ENCODE data around the gene ITPK1.

ITPK1 gene

DNA sequence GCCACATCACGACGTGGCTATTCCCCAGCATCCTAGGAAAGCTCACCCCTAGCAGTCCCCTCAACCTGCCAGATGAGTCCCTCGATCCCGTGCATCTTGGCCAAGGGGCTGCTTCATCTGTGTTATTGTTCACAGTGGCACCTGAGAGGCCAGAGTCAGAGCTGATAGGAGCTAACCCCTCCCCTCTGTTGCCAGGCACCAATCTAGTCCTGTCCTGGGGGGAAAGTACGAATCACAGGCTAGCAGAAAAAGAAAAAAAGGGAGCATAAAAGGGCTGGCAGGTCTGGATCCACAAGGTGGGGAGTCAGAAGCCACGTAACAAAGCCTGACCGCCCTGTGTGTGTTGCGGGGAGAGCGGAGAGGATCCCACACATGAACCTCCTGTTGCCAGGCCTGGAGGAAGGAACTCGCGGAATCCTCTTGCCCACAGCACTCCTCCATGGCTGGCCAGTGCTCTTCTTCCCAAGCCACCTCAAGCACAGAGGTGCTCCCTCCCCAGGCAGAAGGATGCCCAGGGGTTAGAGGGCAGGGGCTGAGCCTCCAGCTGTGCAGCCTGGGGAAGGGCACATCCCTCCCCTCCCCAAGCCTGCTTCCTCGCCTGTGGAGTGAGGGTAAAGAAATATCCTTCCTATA, 91.8 kb downstream of the ITPK1 start:
- no peak for FAIRE-seq

DNA sequence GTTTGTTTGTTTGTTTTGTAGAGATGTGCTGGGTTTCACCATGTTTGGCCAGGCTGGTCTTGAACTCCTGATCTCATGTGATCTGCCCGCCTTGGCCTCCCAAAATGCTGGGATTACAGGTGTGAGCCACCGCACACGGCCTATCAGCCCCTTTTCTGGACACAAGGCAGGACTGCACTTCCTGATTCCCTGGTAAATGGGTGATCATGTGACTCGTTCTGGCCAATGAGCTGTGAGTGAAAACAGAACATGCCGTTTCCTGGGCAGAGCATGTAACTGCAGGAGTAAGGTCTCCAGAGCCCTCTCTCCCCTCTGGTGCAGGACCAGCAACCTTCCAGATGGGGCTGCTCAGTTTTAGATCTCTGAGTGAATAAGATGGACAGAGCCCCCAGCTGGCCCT, 92.7 kb downstream of the ITPK1 start:
- no peak for FAIRE-seq

DNA sequence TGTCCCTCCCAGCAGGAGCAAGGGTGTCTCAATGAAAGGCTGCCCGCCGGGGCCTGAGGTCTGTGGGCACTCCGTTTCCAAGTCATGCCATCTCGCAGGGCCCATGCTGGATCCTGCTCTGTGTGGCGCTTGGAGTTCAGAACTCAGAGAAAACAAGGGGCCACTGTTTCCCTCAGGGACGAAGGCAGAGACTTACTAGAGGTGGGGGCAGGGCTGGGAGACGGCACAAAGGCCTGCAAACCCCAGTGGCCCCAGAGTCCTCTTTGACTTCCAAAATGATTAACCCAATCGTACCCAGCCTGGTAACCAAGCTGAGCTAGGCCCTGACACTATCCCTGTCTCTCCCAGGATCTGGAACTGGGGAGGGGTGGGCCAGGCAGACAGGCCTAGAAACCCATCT, 95.8 kb downstream of the ITPK1 start:
- FAIRE-seq = no peak

DNA sequence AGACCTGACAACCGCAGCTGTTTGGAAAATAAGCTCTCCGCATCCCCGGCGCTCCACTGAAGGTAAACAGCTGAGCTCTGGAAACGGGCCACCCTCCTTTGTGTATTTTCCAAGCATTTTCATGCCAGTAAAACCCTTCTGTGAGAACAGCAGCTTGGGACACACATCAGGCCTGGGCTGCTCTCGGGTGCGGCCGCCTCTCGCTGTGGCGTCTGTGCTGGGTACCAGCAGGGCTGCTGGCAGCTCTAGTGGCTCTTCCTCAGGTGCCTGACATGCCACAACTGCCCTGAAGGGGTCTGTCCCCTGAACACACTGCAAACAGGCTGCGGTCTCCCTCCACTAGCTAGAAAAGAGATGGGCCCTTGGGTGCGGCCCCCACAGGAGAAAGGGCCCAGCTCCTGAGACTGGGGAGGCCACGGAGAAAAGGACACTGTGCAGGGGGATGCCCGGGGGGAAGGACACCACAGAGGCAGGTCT, 96.3 kb downstream of the ITPK1 start:
- no peak for FAIRE-seq

DNA sequence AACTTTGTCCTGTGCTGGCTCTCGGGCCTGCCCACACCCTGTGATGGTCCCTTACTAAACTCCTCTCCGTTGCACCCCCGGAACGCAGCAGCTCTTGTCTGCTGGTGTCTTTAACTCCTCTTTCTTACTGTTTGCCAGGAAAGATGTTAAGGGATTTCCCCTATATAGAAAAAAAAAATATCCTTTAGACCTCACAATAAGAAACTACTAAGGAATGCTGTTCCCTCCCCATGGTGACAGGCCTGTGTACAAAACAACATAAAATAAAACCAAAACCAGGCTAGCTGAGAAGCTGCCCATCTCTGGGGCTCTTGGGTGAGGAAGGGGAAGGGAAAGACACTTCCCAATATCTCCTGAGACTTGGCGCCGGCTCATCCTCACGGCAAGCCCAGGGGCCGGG, 97.4 kb downstream of the ITPK1 start:
- no peak for FAIRE-seq

DNA sequence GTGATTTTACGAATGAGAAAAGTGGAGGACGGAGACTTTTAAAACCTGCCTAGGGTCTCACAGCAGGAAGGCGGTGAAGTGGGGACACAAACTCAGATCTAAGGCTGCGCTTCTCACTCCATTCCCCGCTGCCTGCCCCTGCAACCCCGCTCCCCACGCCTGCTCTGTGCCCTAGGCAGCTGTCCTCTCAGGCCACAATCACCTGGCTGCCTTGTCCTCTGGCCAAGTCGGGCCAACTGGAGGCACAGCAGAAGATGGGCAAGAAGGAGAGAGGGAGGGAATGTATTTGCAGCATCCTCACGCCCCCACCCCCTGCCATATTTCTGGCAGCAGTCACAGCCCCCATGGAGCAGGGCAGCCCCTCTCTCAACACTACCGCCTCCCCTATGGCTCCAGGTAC, 97.8 kb downstream of the ITPK1 start:
- no peak for FAIRE-seq

DNA sequence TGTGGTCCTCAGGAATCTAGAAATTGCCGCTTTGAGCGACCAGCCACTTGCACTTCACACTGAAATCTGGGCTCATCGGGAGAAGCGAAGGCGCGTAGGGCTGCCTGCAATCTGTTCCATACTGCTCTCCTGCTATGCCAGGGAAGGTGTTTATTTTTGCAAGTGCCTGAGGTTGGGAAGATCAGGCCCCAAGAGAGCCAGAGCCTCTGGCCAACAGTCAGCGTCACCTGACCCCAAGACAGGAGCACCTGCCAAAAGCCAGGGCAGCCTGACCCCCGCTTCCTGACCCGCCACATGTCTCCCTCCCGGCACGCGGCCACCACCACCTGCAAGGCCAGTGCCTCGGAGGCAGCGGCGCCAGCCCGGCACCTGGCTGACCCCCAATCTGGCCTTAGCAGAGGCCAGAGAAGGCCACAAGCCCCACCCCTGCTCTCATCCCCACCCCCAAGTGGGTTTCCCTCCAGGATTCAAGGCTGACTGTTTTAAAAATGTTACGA, 98.4 kb downstream of the ITPK1 start:
- FAIRE-seq = no peak

DNA sequence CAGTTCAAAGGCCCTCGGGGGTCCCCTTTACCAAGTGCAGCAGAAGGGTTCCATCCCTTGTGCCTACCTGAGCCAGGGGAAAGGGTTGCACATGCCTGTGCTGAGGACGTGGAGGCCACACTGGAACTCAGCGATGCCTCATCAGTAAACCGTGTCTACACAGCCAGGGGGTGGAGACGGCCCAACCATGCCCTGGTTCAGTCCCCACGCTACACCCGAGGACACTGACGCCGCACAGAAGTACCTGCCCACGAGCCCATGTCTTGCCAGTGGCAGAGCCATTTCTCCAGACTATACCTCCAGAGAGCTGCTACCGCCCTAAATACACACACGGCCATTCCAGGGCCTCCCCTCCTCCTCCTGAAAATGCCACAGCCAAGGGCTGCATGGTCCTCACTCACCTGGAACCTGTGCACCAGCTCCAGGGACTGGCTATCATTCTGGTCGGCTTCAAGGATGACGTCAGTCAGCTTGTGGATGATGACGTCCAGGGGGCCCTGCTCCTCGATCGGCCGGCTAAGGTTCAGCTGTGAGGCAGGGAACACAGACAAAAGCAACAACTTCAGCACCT, 99.4 kb downstream of the ITPK1 start:
- FAIRE-seq = no peak

DNA sequence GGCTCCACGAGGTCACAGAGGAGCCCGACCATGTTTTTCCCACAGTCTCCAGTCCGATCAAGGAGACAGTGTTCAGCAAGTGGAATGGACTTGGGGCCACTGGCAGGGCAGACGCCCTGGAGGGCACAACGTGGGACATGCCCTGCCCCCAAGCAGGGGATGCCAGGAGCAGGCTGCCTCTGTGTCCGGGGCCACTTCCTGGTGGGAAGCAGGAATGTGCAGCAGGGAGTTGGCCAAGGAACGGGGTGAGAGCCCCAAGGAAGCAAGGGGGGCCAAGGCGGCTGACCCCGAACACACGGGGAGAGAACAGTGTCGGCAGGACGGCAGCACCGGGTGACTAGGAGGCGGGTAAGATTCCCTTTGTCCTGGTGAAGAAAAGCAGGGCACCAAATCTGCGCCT, 100.2 kb downstream of the ITPK1 start:
- no peak for FAIRE-seq

DNA sequence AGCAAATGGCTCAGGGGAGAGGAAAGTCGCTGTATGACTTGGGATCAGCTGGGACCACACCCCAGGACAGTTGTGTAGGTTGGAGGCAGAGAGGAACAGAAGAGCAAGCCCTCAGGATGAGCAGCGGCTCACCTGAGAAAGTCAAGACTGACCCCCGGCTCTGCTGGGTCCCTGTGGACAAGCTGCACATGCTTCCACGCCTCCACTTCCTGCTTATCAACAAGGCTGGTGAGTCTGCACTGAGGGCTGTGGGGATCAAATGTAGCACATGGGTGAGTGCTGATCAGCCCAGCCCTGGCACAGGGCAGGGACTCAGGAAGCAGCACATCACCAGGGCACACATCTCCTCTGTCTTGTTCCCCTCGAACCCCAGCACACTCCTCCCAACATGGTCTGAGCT, 100.7 kb downstream of the ITPK1 start:
- no peak for FAIRE-seq

DNA sequence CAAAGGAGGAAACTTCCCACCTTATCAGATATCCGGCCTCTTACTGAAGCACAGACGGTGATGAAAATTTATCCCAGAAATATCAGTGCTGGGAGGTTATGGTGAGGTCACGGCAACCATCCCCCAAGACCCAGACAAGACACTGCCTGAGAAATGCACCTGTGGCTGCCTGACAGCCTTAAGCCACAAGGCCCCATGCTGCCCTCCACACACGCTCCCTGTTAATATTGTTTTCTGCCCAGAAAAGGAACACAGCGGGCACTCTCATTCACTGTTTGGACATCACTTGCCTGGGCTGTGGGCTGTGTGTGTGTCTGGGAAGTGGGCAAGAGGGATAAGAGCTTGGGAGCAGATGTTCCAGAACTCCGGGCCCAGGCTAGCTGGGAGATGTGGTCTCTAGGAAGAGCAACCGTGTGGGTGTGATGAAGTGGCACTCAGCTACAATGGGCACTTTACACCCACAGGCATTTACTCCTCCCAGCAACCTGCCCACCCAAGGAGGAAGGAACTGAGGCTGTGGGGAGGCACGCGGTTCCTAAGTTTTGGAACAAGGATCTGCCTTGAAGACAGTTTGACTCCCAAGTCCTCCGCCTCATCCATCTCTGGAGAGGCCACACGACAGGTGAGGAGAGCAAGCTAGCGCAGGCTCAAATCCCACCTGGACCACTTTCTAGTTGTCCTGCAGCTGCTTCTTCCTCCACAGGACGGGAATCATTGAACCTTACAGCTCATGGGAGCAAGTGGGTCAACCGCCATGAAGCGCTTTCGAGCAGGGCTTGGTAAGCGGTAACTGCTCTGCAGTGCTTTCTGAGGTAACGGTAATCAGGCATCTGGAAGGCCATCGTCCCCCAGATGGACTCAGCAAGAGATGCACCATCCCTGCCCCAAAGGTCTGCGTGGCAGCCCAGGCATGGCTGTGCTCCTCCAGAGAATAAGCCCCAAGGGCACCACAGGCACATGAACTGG, 101.4 kb downstream of the ITPK1 start:
- no peak for FAIRE-seq

DNA sequence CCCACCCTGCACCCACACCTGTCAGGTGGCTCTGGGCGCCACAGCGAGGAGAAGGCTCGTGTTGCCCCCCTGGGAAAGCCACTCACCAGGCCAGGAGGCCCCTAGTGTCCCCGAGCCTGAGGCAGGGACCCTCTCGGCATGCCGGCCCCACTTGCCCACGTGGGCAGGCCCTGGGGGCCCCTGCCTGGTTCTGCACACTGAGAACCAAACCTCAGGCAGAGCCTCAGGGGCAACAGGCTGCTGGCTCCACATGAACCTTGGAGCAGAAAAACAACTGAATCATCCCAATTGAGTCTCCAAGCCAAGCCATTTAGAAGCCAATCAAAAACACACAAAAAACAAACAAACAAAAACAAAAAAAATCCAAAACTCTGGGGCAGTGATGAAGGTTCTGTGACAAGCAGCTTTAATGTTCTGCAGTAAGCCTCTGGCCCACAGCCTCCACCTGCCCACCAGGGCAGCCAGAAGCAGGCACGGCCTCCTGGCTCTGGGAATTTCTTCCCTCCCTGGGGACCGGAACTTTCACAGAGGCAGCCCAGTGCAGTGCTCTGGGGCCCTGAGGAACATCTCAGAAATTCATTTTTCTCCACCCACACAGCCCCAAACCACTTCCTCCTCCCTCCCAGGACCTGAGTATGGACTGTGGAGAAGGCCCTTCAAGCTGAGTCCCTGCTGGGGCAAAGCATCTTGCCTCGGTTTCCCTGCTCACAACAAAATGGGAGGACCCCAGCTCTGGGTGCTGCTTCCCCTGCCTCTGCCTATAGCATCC, 102.6 kb downstream of the ITPK1 start:
- no peak for FAIRE-seq

DNA sequence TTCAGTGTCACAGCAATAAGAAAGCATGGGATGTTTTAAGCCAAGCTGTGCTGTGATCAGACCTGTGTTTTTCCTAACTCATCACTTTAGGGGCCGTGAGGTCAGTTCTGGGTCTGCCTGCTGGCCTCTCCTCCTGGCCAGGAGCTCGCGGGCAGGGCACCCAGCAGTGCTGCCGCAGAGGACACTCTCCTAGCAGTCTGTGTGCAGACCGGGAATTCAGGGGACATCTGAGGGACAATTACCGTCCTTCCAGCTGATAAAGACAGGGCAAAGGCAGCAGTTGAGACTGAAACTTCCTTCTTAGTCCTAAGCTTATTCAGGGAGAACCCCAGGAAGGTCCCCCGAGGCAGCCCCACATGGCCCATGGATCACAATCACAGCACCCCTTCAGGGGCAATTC, 103.2 kb downstream of the ITPK1 start:
- no peak for FAIRE-seq

DNA sequence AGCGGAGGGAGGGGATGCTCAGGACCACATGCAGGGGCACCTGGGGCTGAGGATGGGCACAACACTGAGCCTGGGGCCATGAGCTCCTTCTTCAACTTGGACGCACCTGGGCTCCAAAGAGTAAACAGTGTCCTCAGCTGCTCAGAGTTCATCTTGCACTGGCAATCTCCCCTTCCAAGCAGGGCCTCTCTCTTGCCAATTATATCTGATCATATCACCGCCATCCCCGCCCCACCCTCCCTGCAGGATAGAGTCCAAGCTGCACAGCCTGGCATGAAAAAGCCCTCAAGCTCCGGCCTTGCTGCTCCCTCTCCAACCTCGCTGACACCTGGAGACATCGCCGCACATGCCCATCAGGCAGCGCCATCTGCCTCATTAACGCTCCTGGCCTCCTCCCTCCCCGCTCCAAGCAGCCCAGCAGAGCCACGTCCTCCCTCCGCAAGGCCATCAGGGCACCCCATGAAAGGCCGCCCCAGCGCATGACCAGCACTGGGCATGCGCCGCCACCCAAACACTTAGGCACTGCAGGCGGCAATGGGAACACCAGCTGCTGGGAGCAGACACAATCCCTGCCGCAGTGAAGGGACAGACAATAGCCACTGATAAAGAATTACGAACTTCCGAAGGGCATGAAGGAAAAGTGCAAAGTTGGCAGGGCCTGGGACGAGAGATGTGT, 103.9 kb downstream of the ITPK1 start:
- FAIRE-seq = no peak

DNA sequence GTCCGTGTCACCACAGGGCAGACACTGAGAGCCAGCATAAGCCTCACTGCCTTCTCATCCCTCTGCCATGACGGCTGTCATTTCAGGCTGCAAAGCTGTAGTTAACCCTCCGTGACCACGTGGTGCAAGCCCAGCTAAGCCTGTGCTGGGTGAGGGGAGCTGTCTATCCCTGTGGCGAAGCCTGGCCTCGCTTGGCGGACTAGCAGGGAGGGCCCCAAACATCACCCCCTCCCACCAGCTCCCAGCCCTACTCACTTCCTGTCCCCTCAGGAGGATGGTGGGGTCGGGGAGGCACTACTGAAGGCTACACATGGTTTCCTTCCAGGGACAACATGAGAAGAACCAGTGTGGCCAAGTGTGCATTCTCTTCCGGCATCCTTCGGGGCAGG, 104.6 kb downstream of the ITPK1 start:
- FAIRE-seq = no peak

DNA sequence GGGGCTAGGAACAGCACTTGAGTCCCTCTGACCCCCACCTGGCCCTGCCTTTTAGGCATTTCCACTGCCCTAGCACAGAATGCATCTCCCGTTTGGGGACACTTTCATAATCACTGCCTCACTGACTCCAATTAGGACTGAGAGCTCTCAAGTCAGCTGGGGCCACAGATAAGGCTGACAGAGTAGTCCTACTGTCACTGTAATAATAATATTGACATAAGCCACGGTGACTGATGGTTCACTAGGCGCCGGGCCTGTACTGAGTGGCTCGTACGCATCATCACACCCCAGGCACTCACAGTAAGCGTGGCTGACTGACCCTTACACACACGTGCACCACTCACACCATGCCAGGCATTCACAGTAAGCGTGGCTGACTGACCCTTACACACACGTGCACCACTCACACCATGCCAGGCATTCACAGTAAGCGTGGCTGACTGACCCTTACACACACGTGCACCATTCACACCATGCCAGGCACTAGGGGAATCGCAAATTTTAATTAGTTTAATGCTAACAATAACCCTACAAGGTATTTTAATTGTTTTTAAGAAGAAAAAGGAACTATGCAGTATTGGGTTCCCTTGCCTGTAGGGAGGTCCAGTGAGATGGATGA, 105.1 kb downstream of the ITPK1 start:
- peak; percentile 96 for FAIRE-seq

DNA sequence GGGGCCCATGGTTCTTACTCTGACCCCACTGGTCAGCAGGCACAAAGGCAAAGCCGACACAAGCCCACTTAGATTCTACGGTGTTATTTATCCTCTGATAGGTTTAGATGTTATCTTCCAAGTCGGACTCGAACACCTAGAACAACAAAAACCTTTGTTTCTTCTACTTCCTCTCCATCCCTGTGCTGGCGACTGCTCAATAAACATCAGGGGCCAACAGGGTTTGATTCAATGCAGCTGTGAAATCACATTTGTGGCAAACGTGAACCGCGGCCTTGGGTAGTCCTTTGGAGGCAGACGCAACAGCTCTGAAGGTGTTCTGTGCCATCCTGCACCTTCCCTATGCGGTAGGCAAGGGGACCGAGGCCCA, 105.6 kb downstream of the ITPK1 start:
- no peak for FAIRE-seq

DNA sequence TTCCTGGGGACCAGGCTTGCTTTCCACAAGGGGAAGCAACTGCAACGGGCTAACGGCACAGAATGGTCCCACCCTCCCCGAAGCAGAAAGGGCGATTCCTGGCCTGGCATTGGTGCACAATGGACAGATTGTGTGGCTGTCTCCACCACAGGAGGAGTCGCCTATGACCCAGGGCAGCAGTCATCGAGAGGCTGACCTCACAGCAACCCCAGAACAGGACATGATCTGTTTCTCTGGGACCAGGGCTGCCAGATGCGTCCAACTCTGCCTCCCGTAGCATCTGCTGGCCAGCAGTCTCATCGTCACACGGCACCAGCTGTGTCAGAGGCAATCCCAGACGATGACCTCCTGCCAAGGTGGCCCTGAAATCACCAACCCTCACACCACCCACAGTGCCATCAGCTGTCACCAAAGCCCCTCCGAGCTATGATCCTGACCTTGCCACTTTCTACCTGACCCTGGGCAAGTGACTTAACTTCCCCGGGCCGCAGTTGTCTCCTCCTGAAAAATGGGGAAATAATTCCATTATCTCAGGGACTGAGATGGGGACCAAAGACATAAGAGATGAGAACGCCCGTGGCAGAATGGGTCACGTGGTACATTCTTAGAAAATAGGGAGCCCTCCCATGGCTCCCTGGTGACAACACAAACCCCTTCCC, 106.1 kb downstream of the ITPK1 start:
- FAIRE-seq = no peak

DNA sequence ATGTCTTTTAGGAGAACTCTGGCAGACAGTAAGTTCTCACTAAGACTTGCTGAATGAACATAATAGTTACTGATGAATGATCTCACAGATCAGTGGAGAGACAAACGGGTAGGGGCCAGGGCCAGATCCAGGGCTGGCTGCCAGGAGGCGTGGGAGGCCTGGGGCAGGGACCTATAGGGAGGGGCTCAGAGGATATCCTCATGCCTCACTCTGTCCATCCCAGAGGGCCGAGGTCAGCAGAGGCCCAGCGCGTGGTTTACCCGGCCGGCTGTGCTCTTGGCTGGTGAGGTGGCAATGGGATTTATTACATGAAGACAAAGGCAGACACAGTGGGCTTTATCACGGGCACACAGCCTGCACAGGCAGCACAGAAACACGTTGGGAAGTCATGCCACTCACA, 107.3 kb downstream of the ITPK1 start:
- FAIRE-seq = no peak

DNA sequence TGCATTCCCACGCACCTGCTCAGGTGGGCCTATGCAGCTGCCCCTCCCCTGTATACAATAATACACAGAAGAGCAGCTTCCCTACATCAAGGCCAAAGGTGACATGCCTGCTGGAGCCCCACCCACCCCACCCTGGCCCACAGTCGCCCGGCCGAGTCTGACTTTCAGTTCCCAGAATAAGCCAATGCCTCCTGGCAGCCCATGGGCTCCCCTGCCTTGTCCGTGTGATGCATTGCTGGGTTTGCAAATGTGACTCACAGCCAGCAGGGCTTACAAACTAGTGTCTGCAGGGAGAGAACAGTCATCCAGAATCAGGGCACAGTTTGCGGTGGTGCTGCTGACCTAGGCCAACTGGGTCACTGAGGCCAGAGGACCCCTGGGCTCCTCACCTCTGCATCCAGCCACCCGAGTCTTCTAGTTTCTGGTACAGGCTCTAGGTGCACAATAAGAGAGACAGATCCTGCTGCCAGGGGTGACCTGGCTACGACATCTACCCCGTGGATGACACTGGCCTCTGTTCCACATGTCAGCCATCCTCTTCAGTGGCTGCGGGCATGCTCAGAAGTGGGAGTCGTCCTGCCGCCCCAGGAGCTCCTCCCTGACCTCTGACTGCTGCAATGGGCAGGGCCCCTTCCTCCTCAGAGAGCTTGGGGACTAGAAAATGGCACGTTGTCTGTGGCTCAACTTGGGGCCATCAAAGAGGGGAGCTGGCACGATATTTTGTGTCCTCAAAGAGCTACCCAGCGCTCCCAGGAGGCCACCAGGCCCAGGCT, 108.3 kb downstream of the ITPK1 start:
- no peak for FAIRE-seq

Data from islet of Langerhans (tissue), 1 donor.